HG02885 (cell line): ENCODE results near the gene KCNJ1.
A peak's percentile ranks its signal among the peaks of the same experiment; 100 is the strongest.

Experiments used
- ATAC-seq: cut with Tn5 transposase; IDR thresholded peaks from one replicate; pipeline ENCODE4 v1.9.1; 2021; ENCODE audit warnings: mild to moderate bottlenecking; ENCODE audit not compliant: unreplicated experiment, poor library complexity

KCNJ1 gene

GRCh38 chr11:128867277-128867676 lies at the start of gene KCNJ1:
TSS of gene KCNJ1 (minus strand) at chr11:128867296. CDS start at chr11:128840243, 27,053 bp downstream.
- ATAC-seq, result no peak

DNA sequence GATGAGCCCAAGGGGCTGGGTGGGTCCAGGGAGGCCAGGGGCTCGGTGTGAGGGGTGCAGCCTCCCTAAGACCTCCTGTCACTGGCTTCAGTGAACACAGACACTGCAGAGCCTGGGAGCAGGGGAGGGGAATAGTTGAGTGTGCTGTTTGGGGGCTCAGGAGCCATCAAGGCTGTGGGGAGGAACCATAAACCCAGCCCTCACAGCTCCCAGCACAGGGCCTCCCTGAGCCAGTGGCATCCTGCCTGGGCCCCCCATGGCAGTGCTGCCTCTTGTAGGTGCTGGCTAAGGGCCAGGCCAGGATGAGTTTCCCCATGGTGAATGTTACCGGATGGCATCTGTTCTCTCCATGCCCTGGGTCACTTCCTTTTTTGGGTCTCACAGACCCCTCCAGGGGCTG lies 49.6 kb upstream of the KCNJ1 start:
- no peak for ATAC-seq

- ATAC-seq, result no peak
Measured at GRCh38 chr11:128916037-128916572, 49.0 kb upstream of the KCNJ1 start.

GRCh38 chr11:128915149-128915521 lies 48.0 kb upstream of the KCNJ1 start:
- ATAC-seq, result no peak

GRCh38 chr11:128914216-128915148 lies 47.4 kb upstream of the KCNJ1 start:
- ATAC-seq, result no peak

DNA sequence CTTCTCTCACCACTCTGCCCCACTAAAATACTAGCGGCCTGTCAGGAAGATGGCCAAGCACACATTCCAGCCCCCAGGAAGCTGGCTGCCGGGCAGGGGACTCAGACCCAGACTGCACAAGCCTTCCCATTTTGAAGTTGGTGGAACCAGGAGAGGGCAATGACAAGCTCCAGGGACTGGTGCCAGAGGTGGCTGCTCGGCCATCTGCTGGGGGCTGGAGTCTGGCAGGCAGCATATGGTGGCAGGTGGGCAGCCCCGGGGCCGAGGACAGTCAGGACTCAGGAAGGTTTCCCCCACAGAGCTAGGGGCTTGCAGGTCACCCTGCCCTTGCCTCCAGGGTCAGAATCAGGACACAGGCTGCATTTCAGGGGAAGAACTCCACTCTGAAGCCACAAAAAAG lies 46.7 kb upstream of the KCNJ1 start:
- ATAC-seq, result no peak

DNA sequence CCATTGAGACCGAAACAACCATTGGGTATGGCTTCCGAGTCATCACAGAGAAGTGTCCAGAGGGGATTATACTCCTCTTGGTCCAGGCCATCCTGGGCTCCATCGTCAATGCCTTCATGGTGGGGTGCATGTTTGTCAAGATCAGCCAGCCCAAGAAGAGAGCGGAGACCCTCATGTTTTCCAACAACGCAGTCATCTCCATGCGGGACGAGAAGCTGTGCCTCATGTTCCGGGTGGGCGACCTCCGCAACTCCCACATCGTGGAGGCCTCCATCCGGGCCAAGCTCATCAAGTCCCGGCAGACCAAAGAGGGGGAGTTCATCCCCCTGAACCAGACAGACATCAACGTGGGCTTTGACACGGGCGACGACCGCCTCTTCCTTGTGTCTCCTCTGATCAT lies 44.6 kb upstream of the KCNJ1 start:
- no peak for ATAC-seq

DNA sequence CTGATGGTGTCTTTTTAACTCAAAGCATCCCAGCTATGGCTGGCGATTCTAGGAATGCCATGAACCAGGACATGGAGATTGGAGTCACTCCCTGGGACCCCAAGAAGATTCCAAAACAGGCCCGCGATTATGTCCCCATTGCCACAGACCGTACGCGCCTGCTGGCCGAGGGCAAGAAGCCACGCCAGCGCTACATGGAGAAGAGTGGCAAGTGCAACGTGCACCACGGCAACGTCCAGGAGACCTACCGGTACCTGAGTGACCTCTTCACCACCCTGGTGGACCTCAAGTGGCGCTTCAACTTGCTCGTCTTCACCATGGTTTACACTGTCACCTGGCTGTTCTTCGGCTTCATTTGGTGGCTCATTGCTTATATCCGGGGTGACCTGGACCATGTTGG lies 44.1 kb upstream of the KCNJ1 start:
- no peak for ATAC-seq

DNA sequence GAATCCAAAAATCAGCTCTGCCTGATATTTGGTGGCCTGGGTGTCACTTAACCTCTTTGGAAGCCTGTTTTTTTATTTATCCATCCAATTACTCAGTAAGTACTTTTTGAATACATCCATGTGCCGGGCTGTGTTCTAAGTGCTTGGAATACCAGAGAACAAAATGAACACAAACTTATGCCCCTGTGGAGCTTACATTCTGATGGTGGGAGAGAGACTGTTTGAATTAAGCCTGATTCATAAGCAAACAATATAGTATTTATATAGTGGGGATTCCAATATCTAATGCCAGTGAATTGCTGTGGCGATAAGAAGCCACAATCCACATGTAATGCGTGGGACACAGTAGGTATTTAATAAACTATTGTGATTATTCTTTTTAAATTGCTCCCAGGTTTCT lies 43.5 kb upstream of the KCNJ1 start:
- no peak for ATAC-seq

- no peak for ATAC-seq
Measured at GRCh38 chr11:128909438-128910125, 42.5 kb upstream of the KCNJ1 start.

GRCh38 chr11:128908391-128909246 lies 41.5 kb upstream of the KCNJ1 start:
- ATAC-seq, result no peak

GRCh38 chr11:128907585-128907984 lies 40.5 kb upstream of the KCNJ1 start:
- ATAC-seq, result no peak

GRCh38 chr11:128906185-128907050 lies 39.3 kb upstream of the KCNJ1 start:
- no peak for ATAC-seq

DNA sequence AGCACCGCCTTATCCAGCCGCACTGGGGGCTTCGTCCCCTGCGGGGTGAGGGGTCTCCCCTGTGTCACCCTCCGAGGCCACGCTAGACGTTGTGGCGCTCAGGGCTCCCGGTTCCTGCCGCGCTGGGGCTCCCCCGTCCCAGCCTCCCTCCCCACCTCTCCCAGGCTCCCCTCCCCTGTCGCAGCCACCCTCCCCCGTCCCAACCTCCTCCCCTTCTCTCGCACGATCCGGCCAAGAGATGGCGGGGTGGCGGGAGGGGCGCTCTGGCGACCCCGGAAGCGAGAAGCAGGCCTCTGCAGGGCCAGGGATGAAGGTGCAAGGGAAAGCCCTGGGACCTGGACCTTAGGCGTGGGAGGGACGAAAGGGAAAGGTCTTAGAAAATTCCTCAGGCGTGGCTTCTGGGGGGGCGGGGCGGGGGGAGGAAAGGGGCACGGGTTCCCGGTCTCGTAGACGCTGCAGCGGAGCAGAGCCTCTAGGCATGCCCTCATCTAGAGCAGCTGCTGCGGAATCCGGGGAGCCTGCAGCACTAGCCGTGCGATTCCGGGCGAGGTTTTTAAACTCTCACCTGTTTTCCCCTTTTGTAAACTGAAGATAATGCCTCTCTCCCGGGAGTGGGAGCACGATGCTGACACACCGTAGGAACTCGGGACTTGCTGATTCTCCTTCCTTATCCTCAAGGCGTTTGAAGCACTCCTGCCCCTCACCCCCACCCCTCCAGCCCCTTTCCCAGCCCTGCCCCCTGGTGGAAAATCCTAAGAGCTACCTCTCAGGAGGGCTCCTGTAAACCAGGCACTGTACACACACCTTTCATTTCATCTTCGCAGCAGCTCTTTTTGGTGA lies 38.5 kb upstream of the KCNJ1 start:
- peak; percentile 36 for ATAC-seq

GRCh38 chr11:128904656-128905344 lies 37.7 kb upstream of the KCNJ1 start:
- peak; percentile 51 for ATAC-seq

- ATAC-seq, result no peak
Measured at GRCh38 chr11:128904303-128904655, 37.2 kb upstream of the KCNJ1 start.

- ATAC-seq, result no peak
Measured at GRCh38 chr11:128903248-128904061, 36.4 kb upstream of the KCNJ1 start.
